NCI-H146 treated with DMSO at 0.1 percent for 48 hours (cell line): ENCODE results near the gene VPS41.
"Not testable (repeated sequence)": the region's sequence is repeated elsewhere in the genome, so short reads cannot be mapped to it uniquely, and the experiment has no call there.

ENCODE experiments used
- DNase-seq: peaks from one replicate; lab custom pipeline; 2025; ENCODE audit not compliant: unreplicated experiment; lab: John Stamatoyannopoulos, UW

Gene VPS41

DNA sequence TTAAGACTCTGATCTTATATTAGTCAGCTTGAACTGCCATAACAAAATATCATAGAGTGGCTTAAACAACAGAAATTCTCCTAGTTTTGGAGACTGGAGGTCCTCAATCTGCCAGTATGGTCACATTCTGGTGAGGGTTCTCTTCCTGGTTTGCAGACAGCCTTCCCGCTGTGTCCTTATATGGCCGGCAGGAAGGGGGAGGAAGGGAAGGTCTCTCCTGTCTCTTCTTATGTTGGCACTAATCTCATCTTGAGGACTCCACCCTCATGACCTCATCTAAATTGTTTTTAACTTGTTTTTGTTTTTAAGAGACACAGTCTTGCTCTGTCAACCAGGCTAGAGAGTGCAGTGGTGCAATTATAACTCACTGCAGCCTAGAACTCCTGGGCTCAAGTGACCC lies 53.1 kb downstream of the VPS41 start:
- no peak for DNase-seq

DNA sequence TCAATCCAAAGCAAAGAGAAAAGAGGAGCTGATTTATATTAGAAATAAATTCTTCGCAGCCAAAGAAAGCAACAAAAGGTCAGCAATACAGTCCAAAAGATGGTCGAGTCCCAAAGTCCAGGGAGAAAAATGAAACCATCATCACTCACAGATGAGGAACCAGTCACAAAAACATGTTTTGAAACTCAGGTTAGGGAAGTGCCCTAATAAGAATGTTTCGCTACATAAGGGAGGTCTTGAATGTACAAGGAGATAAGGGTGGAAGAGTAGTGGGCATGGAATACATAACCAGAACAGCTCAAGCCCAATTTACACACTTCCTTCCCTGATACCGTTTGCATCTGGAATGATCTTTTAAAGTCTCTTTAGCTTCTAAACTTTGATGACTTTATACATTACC lies 53.6 kb downstream of the VPS41 start:
- no peak for DNase-seq

DNA sequence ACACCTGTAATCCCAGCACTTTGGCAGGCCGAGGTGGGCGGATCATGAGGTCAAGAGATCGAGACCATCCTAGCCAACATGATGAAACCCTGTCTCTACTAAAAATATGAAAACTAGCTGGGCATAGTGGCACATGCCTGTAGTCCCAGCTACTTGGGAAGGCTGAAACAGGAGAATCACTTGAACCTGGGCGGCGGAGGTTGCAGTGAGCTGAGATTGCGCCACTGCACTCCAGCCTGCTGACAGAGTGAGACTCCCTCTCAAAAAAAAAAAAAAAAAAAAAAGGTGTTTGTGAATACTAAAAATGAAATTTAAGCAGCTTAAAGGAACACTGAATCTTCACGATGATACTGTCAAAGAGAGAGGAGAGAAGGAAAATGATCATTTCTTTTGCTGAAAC lies 54.0 kb downstream of the VPS41 start:
- not testable (repeated sequence) for DNase-seq

DNA sequence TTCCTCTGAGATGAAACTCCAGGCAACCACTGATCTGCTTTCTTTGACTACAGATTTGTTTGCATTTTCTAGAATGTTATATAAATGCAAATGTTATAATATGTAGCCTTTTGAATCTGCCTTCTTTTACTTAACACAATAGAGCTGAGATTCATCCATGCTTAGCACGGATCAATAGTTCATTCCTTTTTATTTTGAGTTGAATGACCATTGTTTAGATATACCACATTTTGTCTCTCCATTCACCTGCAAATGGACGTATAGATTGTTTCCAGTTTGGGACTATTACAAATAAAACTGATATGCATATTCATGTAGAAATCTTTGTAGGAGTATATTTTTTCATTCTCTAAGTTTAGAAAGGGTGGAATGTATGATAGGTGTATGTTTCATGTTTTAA lies 57.7 kb downstream of the VPS41 start:
- no peak for DNase-seq

DNA sequence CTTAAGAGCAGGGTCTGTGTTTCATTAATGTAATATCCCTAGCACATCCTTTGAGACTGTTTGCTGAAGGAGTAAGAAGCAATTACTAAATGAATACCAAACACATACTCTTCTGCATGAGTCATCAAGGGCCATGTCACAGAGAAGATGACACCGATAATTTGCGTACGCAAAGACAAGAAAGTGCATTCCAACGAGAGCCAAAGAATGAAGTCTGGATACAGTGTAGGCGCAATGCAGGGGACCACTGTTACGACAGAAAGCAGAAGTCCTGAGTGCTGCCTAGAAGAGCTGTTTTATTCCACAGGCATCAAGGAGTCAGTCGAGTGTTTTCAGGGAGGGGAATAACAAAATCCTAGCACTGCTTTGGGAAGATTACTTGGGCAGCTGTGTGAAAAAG lies 62.7 kb downstream of the VPS41 start:
- DNase-seq, result no peak

DNA sequence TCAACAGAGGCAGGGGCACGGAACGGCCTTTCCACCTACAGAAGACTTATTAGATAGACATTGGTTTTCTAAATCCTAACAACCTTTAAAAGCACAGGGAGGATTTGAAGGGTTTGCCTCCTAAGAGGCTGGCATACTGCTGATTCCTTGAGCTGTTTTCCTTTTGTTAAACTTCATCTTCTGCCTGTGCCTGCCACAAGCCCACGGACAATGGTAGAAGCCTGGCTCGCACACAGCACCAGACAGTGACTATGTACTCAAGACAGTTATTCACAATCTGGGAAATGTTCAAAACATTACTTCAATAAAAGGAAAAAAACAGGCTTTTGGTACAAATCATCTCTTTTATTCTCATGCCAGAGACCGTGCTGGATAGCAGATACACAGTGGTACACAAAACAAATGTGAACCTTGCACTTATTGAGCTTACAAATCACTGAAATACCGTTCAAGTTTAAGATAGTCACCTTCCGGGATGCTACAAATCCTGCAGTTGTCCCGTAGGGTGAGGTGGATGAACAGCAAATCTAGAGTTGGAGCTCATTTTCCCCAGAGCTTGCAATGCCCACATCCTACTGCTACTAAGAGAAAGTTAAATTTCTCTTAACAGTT lies 63.9 kb downstream of the VPS41 start:
- DNase-seq, result no peak

DNA sequence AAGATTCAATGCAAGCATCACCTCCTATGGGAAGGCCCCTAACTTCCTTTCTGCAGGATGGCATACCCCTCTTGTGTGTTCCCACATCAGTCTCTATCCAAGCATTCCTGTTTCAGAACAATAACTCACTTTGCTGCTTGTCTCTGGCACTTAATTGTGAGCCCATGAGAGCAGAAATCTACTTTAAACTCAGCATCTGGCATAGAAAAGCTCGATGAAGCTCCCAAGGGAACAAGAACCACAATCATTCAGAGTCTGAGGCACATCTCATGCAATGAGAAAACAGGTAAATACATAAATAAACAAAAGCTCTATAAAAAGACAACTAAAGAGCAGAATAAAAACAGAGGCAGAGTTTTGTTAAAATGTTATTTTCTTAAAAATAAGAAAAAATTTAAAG lies 66.2 kb downstream of the VPS41 start:
- no peak for DNase-seq

DNA sequence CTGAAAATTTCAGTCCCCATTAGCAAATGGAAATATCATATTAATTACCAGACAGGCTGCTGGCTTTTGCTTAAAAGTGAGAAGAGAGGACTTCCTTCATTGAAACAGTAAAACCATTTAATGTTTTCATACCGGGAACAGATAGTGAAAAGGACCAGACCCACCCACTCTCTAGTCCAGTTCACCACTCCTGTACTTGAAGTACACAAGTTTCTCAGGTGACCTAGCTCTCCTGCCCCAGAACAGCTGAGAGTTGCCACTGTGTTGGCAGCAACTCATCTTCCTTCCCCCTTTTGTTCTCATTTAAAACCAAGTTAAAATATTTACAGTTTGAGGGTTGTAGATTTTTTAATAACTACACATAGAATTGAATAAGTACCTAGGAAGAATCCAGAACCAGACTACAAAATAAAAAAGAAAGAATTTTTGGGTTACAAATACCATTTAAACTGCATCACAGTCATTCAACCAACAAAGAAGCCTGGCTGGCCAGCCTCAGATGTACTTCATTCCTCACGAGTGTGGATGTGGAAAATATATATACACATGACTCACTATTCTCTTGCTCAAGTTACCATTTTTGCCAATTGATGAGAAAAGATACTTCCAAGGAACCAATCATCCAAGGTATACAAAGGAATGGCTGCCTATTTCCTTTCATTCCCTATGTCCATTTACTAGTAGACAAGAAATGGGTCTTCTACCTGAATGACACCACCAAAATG lies 68.1 kb downstream of the VPS41 start:
- no peak for DNase-seq

DNA sequence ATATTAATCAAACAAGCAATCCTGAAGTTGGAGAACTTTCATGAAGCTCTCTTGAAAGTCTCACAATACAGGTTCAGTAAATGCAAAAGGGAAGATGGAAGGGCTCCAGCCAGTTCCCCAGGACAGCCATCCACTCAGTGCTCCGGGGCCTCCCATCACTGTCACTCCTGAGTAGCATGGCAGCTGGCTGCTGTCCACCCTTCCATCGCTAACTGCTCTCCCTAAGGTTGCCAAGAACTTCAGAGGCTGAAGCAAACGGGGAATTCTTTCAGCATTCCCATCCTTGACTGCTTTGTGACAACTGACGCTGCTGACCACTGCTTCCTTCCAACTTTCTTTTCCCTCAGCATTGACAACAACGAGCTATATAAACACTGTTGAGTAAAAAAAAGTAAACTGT lies 69.1 kb downstream of the VPS41 start:
- DNase-seq, result no peak

DNA sequence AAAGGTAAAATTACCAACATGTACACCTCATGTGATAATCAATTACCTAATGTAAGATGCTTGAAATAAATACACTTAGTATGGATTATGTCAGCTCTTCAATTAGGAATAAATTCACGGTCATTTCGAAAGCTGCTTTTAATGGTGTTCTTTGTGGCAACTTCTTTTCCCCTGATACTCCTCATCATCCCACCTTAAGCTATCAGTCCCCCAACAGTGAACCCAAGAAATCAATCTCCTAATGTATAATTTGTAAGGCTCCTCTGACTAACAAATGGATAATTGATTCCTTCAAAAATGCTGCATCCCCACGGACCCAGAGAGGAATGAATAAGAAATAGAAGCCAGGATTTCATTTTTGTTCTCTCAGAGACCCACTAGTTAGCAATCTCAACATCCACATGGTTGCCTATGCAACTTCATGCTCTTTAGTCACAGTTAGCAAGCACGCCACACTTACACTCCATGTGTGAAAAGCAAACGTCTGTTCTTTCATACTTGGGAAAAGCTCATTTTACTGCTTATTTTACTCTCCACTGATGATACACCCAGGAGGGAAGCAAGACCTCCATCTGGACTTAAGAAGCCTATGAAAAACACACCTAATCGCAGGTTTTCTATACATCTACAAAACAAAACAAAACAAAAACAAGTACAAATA lies 70.1 kb downstream of the VPS41 start:
- DNase-seq, result no peak

DNA sequence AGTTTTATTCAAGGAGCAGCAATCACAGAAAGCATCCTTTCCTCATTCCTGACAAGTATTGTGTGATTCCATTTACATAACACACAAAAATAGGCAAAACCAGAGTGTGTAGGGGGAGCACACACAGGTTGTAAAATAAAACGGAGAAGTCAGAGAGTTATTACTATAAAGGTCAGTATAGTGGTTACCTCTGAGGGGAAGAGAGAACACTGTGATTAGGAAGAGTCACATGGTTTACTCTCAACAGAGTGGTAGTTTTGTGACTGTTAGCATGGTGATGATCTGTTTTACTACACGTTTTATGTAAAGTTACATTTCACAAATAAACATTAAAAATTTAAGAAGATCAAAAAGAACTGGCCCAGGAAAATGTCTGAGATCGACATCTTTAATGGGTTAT lies 74.6 kb downstream of the VPS41 start:
- DNase-seq, result no peak

DNA sequence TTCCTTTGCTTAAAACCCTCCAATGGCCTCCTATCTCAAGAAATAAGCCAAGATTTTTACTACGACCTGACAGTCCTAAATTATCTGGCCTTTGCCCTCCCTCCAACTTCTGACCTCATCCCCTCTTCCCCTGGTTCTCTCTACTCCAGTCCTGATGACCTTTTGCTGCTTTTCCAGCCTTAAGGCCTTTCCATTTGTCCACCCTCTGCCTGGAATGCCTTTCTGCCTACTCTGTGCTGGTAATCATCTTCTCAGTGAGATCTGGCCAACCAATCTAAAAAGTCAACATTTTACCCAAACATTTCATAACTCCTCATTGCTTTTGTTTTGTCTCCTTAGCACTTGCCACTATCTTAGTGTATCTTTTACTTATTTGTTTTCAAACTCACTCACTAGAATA lies 75.7 kb downstream of the VPS41 start:
- DNase-seq, result no peak

DNA sequence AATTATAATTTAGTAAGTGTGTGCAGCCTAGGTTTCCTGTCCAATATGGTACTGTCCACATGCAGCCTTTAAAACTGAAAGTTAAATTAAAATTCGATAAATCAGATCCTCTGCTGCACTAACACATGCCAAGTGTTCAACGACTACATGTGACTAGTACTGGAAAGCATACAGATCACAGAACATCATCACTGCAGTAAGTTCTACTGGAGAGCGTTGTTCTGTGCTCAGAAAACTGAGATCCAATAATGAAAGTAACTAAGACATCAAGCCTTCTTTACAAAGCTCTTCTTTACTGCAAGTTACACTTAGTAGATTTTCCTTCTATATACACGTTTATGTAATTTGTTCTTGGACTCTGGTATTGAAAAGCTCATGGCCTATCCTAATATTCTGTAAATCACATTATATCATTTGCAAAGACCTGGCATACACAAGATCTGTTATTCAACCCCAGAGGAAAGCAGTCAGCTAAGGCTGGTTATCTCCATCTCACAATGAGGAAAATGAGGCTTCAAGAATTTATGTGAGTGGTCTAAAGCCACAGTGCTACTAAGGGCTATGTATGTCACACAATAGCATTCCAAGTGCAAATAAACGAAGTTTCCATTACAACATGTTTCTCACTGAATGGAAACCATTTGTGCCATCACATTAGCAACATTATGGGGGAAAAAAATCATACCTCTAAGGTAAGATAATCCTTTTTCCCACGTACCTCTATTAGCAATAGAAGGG lies 77.6 kb downstream of the VPS41 start:
- DNase-seq, result no peak

DNA sequence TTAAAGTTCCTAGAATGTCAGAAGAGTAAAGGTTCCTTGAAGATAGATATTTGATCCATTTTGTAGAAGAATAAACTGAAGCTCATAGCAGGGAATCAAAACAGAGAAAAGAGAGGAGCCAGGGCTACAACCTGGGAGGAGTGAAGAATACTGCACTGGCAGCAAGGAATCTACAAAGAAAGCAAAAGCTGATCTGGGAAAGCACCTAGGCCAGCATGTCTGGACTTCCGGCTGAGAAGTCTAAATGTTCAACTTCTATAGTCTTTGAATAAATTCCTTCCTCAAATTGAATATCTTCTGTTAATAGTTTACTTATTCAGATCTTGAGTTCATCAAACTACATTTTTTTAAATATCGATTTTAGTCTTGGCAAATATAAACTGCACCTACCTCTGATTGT lies 78.2 kb downstream of the VPS41 start:
- DNase-seq, result no peak

DNA sequence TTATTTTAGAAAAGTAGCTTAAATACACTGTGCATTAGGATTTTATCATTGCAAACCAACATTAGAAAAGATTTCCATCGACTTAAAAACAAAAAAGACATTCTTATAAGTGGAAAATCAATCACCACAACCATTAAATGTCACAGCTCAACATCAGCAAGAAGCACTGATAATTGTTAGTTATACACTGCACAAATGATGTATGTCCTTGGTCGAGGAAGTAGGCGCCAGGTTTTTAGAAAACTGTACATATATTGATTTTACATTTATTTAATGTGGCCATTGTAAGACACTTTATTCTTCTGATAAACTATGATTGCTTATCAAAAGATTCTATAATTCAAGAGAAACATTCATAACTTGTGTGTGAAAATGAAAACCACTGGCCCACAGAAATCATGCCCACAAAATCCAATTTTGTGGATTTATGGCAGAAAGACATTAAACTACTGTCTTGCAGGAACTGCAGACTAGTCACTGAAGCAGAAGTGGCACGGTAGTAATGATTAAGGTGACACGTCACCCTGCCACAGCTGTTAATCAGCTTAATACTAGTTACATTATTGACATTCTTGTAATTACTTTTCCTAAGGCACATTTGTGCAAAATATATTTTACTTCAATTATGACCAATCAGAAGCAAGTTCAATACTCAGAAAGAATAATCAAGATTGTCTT lies 79.4 kb downstream of the VPS41 start:
- DNase-seq, result no peak

DNA sequence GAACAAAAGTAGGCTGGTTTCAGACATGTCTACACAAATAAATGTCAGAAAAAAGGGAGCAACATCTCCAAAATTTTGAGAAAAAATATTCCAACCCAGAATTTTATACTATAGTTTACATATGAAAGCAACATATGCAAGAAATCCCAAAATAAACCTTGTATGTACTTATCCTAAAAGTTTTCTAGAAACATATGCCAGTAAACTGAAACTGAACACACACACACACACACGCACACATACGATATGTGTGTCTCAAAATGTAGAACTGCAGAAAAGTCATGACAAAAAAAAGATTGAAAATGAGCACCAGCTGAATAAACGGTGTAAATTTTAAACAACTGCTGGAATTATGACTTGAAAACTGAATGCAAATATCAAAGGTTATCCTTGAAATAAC lies 81.0 kb downstream of the VPS41 start:
- no peak for DNase-seq

DNA sequence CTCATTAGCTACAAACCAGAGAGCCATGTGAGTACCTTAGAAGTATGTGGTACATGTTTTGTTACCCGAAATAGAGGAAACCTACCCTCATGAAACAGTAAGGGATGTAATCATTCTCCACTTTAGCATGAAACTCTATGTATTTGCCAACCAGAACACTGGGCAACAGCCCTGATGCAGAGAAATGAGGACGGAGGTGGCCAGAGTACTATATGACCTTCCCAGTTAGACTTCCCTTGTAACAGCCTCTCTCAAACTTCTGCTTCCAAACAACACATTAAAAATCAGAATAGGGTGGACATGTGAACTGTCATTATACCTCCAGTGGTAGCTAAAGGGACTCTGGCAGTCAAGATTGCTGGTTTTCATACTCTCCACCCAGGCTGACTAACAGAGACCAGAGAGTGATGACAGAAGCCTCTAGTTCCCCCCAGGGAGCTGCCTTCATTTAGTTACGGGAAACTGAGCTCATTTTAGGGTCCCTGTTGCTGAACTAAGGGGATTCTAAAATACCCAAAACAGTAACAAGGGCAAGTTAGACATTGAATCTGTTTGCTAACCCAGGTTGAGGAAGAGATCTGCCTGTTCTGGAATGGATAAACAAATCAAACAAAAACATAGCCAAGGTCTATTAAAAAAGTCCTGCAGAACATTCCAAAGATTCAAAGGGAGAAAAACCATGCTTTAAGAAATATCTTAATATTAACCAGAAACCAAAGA lies 83.1 kb downstream of the VPS41 start:
- DNase-seq, result no peak

DNA sequence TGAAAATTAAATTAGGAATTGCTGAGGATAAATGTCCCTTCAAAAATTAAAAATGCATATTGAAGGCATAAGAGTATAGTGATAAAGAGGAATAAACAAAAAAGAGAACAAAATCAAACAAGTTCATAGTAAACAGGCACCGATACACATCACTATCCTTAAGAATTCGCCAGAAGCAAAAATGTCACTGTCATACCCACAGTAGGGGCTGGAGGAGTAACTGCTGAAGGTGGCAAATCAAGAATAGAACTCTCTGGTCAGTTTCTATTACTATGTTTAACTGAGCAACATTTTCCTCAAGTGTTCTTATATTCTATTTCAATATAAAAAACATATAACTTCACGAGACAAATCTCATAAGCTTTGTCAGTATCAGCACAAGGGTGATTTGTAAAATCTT lies 84.0 kb downstream of the VPS41 start:
- no peak for DNase-seq

DNA sequence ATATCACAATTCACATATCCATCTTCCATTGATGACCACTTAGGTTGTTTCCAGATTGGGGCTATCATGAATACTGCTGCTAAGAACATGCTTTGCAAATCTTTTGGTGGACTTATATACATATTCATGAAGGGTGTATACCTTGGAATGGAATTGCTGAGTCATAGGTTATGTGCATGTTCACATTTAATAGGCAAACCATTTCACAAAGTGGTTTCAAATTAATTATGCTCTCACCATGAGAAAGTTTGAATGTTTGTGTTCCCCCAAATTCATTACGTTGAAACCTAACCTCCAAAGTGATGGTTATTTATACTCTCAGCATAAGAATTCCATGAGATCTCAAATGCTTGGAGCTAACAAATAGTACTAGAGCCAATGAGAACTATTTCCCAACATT lies 86.4 kb downstream of the VPS41 start:
- no peak for DNase-seq

DNA sequence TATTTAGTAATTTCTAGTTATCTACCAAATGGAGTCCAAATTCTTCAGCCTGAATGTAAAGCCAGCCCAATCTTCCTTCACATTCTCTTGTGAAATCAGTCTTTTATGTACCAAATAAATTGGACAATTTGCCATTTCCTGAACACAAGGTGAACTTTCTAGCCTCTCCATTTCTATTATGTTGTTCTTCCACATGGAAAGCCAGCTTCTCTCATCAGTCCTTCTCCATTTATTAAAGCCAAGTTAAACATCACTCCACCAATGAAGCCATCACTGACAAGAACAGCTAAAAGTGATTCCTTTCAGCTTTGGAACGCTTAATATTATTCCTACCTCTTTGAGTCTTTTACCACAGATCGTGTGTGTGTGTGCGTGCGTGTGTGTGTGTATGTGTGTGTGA lies 88.4 kb downstream of the VPS41 start:
- no peak for DNase-seq

DNA sequence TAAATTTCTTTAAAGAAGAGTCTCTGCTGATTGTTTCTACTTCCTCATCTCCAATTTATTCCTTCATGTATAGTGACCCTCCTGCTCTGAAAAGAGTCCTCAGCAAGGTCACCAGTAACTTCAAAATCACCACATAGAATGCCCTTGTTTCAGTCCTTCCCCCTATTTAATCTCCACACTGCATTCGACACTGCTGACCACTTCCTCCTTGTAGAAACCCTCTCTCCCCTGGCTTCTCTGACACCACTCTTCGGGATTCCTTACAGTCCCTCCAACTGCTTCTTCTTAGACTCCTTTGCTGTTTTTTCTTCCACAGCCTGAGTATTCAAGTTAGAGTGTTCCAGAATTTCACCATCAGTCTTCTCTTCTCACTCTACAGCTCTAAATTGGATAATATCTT lies 89.5 kb downstream of the VPS41 start:
- no peak for DNase-seq
